Bronchial epithelial cell (primary cell): ENCODE measurements around the gene CCDC60. TPM values are rescaled to one million over a fixed set of nuclear protein-coding genes. Genes with fewer than 3 reads are reported as not detected.

Experiments used
- DNase-seq: peaks from one replicate; pipeline ENCODE4 v3.0.0-alpha.2; 2010; ENCODE audit warnings: low read depth
- FAIRE-seq: peaks from 2 replicates; lab custom pipeline; 2011; peaks lifted over from hg19 to GRCh38; lab: Jason Lieb, UNC
- H3K27me3 ChIP-seq: 2 replicates; pipeline ENCODE4 v1.5.1; 2011; ENCODE audit warnings: low read length; ENCODE audit not compliant: control insufficient read depth, insufficient read depth
- H3K36me3 ChIP-seq: 2 replicates; pipeline ENCODE4 v1.5.1; 2011; ENCODE audit warnings: low read length; ENCODE audit not compliant: control insufficient read depth, insufficient read depth
- H3K4me3 ChIP-seq: 2 replicates; pipeline ENCODE4 v1.5.1; 2011; ENCODE audit warnings: mild to moderate bottlenecking, low read depth, low read length, control low read depth
- total RNA-seq: library from RNA; depleted of rRNA; stranded (reverse); fragments of >200 nt; gene quantifications from 2 replicates; pipeline ENCODE4 v1.2.1, GENCODE V29; 2014
- TF ChIP-seq, protein P1 (sequence below): IDR thresholded peaks from 2 replicates; pipeline ENCODE4 v1.5.1; 2011; ENCODE audit warnings: mild to moderate bottlenecking, moderate library complexity, low read length, control low read depth, inconsistent platforms; ENCODE audit not compliant: insufficient read depth, severe bottlenecking

The CCDC60 gene
- total RNA-seq, 1 donor from 2014 or later, result 0.26 TPM

DNA sequence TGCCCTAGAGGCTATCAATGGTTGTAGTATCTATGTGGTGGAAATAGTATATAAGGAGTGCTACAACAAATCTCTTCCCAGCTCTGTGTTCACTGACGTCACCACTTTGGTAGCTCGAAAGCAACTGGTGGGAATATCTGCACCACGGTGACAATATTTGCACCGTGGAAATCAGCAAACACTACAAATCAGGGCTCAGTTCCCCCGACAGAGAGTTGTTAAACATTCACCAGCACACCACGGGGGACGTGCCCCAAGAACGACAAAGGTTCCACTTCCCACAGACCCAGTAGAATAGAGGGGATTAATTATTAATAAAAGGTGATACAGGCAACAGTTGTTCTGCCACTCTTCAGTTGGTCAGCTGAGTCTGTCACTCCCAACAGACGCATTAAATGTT lies 98.4 kb downstream of the CCDC60 start:
- DNase-seq, result no peak
- Histone ChIP-seq H3K4me3 (no peak overlapping the region), H3K36me3 (no peaks in the 10 kb centered on the region), H3K27me3 (no peaks in the 10 kb centered on the region)
- no peak for FAIRE-seq
- TF ChIP-seq, protein P1, sequence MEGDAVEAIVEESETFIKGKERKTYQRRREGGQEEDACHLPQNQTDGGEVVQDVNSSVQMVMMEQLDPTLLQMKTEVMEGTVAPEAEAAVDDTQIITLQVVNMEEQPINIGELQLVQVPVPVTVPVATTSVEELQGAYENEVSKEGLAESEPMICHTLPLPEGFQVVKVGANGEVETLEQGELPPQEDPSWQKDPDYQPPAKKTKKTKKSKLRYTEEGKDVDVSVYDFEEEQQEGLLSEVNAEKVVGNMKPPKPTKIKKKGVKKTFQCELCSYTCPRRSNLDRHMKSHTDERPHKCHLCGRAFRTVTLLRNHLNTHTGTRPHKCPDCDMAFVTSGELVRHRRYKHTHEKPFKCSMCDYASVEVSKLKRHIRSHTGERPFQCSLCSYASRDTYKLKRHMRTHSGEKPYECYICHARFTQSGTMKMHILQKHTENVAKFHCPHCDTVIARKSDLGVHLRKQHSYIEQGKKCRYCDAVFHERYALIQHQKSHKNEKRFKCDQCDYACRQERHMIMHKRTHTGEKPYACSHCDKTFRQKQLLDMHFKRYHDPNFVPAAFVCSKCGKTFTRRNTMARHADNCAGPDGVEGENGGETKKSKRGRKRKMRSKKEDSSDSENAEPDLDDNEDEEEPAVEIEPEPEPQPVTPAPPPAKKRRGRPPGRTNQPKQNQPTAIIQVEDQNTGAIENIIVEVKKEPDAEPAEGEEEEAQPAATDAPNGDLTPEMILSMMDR, result no peak

DNA sequence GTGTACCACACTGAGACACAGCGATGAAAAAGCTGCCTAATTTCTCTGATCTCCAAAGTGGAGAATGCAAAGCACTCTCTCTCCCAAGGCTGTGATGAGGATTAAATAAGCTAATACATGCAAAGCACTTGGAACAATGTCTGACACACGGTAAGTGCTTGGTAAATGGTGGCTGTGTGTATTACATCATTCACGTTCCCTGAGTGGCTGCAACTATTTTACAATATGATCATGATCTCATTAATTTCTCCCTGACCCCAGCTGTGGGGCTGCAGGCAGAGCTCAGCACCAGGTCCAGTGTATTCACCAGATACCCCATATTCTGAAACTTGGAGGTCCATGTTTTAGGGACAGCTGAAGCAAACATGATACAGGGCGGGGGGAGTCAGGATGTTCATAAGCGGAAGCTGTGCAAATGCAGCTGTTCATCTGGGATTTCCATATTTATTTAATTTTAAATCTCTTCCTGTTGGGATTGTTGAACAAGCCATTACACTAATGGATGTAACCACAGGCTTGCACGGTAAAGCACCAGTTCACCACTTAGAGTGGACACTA lies 106.4 kb downstream of the CCDC60 start:
- TF ChIP-seq, protein P1, result no peak
- Histone ChIP-seq H3K4me3 (no peak overlapping the region), H3K27me3 (no peaks in the 10 kb centered on the region), H3K36me3 (no peaks in the 10 kb centered on the region)
- DNase-seq (no peak), FAIRE-seq (no peak)

DNA sequence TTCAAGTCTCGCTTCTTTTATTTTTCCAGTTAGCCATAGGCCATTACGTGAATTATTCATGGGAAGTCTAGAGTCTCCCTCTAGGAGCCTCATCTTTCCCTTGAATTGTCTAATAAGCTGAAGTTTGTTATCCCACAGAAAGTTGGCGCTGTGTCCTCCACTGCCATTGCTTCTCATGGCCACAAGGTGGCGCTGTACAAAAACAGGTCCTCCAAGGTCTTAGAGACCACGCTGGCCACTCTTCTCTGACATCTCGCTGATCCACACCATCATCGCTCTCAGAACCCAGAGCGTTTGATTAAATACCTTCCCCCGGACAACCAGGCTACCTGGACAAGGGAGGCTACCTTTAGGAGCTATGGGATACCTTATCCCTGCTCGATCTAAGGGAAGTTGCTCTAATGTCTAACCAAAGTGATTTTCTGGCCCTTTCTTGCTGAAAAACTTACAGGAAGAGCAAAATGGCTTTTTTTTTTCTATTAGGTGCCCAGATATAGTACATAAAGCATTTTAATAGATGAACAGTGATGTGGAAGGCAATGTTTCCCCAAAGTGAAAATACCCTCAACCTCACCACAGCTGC lies 110.0 kb downstream of the CCDC60 start:
- peak; percentile 48 for DNase-seq

DNA sequence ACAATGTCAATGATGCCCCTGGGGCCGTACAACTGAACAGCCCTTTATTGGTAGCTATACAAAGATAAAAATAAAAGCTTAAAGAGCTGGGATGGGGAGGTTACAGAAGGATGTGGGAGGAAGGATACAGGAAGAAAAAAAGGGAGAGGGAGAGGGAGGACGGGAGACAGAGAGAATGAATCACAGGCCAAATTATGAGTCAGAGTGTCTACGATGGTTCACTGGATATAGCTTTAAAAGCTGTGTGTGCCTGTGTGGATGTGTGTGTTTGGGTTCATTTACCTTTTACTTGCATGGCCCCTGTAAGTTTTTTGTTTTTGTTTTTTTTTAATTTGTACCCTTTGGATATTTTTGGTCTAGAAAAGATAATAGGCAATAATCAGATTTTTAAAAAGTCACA lies 111.9 kb downstream of the CCDC60 start:
- Histone ChIP-seq H3K36me3 (no peaks in the 10 kb centered on the region), H3K27me3 (no peaks in the 10 kb centered on the region), H3K4me3 (no peak overlapping the region)
- DNase-seq (peak; percentile 49), FAIRE-seq (no peak)
- TF ChIP-seq, protein P1, result no peak

More for the DNA sequence above, 110.0 kb downstream of the CCDC60 start:
- Histone ChIP-seq H3K4me3 (no peak overlapping the region), H3K36me3 (no peaks in the 10 kb centered on the region), H3K27me3 (no peaks in the 10 kb centered on the region)
- FAIRE-seq, result no peak
- TF ChIP-seq, protein P1, result peak; percentile 72

DNA sequence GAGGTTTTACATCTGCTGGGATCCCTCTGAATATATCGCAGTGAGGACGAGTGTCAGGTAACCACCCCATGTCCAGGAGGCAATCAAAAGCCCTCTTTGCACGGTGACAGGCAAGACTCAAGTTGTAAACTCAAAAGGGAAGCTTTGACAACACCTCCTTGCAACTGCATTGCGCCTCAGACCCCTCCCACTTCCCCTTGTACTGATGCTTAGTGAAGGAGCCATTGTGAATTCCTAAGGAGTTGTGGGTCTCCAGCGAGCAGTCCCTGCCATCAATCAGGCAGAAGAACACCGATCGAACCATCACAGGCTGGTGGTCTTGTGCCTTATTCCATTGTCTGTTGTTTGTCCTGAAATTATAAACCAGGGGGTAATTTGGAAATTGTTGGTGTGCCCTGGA lies 112.6 kb downstream of the CCDC60 start:
- TF ChIP-seq, protein P1, result no peak

DNA sequence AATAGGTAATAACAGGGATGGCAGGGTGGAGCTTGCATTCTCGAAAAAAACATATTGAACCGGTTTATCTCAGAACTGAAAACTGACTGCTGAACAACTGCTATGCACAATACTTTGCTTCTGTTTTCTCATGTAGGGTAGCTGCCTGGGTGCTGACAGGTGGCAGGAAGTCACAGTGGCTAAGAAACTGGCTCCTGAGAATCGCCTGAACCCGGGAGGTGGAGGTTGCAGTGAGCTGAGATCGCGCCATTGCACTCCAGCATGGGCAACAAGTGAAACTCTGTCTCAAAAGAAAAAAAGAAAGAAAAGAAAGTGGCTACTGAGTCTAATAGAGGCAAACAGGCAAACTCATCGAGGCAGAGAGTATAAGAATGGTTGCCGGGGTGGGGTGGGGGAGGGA lies 113.1 kb downstream of the CCDC60 start:
- TF ChIP-seq, protein P1, result no peak
- Histone ChIP-seq H3K36me3 (no peaks in the 10 kb centered on the region), H3K27me3 (no peaks in the 10 kb centered on the region), H3K4me3 (no peak overlapping the region)
- DNase-seq (no peak), FAIRE-seq (no peak)

More for the DNA sequence above, 112.6 kb downstream of the CCDC60 start:
- DNase-seq (no peak), FAIRE-seq (no peak)
- Histone ChIP-seq H3K36me3 (no peaks in the 10 kb centered on the region), H3K4me3 (no peak overlapping the region), H3K27me3 (no peaks in the 10 kb centered on the region)
